Neural progenitor cell (in vitro differentiated cells): ENCODE data around the gene ALDH1L1. TPM values are rescaled to one million over a fixed set of nuclear protein-coding genes. Genes with fewer than 3 reads are reported as not detected.
A peak's percentile ranks its signal among the peaks of the same experiment; 100 is the strongest.

Source experiments
- DNase-seq: peaks from one replicate; pipeline ENCODE4 v3.0.0-alpha.2; 2016; ENCODE audit warnings: low spot score
- H2AFZ ChIP-seq: fragments of 200-600 bp; sonication (generic); replicated peaks from 2 replicates; pipeline ENCODE4 v1.6.1; 2016; ENCODE audit warnings: antibody characterized with exemption
- H3F3A ChIP-seq: fragments of 200-600 bp; sonication (generic); 2 replicates; pipeline ENCODE4 v1.6.1; 2016; ENCODE audit warnings: antibody characterized with exemption, low read depth
- H3K27ac ChIP-seq: fragments of 200-600 bp; sonication (generic); 2 replicates; pipeline ENCODE4 v1.5.1; 2016; ENCODE audit warnings: mild to moderate bottlenecking
- H3K27me3 ChIP-seq: fragments of 200-600 bp; sonication (generic); 2 replicates; pipeline ENCODE4 v1.6.1; 2016; ENCODE audit warnings: mild to moderate bottlenecking, moderate library complexity
- H3K36me3 ChIP-seq: fragments of 200-600 bp; sonication (generic); 2 replicates; pipeline ENCODE4 v1.5.1; 2016
- H3K4me1 ChIP-seq: fragments of 200-600 bp; sonication (generic); 2 replicates; pipeline ENCODE4 v1.6.1; 2016; ENCODE audit warnings: mixed run types
- H3K4me2 ChIP-seq: fragments of 200-600 bp; sonication (generic); 2 replicates; pipeline ENCODE4 v1.6.1; 2016
- H3K4me3 ChIP-seq: fragments of 200-600 bp; sonication (generic); 2 replicates; pipeline ENCODE4 v1.5.1; 2016
- H3K79me2 ChIP-seq: fragments of 200-600 bp; sonication (generic); 2 replicates; pipeline ENCODE4 v1.6.1; 2016; ENCODE audit warnings: low read depth
- H3K9ac ChIP-seq: fragments of 200-600 bp; sonication (generic); 2 replicates; pipeline ENCODE4 v1.6.1; 2016
- H3K9me3 ChIP-seq: fragments of 200-600 bp; sonication (generic); 2 replicates; pipeline ENCODE4 v1.5.1; 2016; ENCODE audit warnings: low read depth
- H4K20me1 ChIP-seq: fragments of 200-600 bp; sonication (generic); 2 replicates; pipeline ENCODE4 v1.6.1; 2016; ENCODE audit warnings: low read depth
- H3K27ac Mint-ChIP-seq: 3 replicates; pipeline ENCODE4 v1.8.0; 2021; ENCODE audit warnings: mixed read lengths
- H3K27me3 Mint-ChIP-seq: 2 replicates; pipeline ENCODE4 v1.8.0; 2022; ENCODE audit warnings: low read depth, mild to moderate bottlenecking, inconsistent platforms, moderate library complexity, mixed read lengths; ENCODE audit not compliant: insufficient read depth
- H3K36me3 Mint-ChIP-seq: 3 replicates; pipeline ENCODE4 v1.8.0; 2021; ENCODE audit warnings: mixed read lengths
- H3K4me1 Mint-ChIP-seq: 3 replicates; pipeline ENCODE4 v1.8.0; 2021; ENCODE audit warnings: mixed read lengths
- H3K4me3 Mint-ChIP-seq: 3 replicates; pipeline ENCODE4 v1.8.0; 2021; ENCODE audit warnings: mild to moderate bottlenecking, moderate library complexity, mixed read lengths
- H3K9me3 Mint-ChIP-seq: 3 replicates; pipeline ENCODE4 v1.8.0; 2020; ENCODE audit warnings: mixed read lengths
- EZH2 ChIP-seq: fragments of 200-600 bp; sonication (generic); IDR thresholded peaks from 2 replicates; pipeline ENCODE4 v1.6.1; 2017; ENCODE audit warnings: antibody characterized with exemption, mild to moderate bottlenecking, moderate library complexity
- EZH2phosphoT487 ChIP-seq: fragments of 200-600 bp; sonication (generic); IDR thresholded peaks from 2 replicates; pipeline ENCODE4 v1.6.1; 2017; ENCODE audit warnings: antibody characterized with exemption
- total RNA-seq: library from RNA; depleted of rRNA; stranded (reverse); fragments of >200 nt; gene quantifications from 2 replicates; pipeline ENCODE4 v1.2.3, GENCODE V29; 2015; ENCODE audit warnings: low replicate concordance
- TF ChIP-seq, protein P1 (sequence below): fragments of 200-600 bp; sonication (generic); IDR thresholded peaks from 2 replicates; pipeline ENCODE4 v1.5.1; 2017; ENCODE audit warnings: antibody characterized with exemption, mild to moderate bottlenecking

ALDH1L1 gene
- total RNA-seq, 1 donor from 2014 or later: 0.60 TPM

DNA sequence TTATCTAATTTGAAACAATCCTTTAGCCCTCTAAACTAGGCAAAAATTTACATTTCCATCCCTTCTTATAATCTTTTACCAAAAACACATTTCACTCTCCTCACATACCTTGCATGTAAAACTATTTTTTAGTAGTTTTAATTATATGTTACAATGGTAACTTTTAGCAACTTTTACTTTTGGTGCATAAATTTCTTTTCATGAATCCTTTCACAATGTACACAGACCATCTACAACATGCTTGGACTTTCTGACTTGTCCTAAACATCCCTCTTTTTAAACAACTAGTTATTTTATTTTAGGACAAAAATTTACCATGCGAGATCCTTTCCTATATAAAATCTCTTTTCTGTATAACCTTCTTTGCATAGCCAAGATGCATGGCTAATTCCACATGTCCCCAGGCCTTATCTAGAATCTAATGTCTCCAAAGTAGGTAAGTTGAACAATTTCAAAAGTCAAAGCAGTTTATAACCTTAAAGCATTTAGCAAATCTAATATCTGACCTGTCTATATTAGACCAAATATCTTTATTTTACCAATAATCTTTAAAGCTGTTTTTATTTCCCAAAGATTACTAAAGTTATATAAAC, 14.4 kb upstream of the ALDH1L1 start:
- Histone ChIP-seq H3K27ac (no peak overlapping the region), H3K9ac (no peak overlapping the region), H3K4me1 (no peaks in the 10 kb centered on the region), H3K36me3 (peaks cover 10% of the 10 kb centered on the region), H2AFZ (no peak overlapping the region), H3K79me2 (no peaks in the 10 kb centered on the region), H3K27me3 (no peaks in the 10 kb centered on the region), H4K20me1 (no peaks in the 10 kb centered on the region), H3K4me2 (no peak overlapping the region), H3K4me3 (no peak overlapping the region), H3F3A (no peaks in the 10 kb centered on the region), H3K9me3 (peaks cover 26% of the 10 kb centered on the region)
- no peak overlapping the region for H3K27ac Mint-ChIP-seq
- H3K4me3 Mint-ChIP-seq: no peak overlapping the region
- TF ChIP-seq, protein P1, sequence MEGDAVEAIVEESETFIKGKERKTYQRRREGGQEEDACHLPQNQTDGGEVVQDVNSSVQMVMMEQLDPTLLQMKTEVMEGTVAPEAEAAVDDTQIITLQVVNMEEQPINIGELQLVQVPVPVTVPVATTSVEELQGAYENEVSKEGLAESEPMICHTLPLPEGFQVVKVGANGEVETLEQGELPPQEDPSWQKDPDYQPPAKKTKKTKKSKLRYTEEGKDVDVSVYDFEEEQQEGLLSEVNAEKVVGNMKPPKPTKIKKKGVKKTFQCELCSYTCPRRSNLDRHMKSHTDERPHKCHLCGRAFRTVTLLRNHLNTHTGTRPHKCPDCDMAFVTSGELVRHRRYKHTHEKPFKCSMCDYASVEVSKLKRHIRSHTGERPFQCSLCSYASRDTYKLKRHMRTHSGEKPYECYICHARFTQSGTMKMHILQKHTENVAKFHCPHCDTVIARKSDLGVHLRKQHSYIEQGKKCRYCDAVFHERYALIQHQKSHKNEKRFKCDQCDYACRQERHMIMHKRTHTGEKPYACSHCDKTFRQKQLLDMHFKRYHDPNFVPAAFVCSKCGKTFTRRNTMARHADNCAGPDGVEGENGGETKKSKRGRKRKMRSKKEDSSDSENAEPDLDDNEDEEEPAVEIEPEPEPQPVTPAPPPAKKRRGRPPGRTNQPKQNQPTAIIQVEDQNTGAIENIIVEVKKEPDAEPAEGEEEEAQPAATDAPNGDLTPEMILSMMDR: no peak
- no peak for TF ChIP-seq EZH2
- no peak for TF ChIP-seq EZH2phosphoT487
- no peaks in the 10 kb centered on the region for H3K4me1 Mint-ChIP-seq
- peaks cover 3% of the 10 kb centered on the region for H3K27me3 Mint-ChIP-seq
- peaks cover 32% of the 10 kb centered on the region for H3K9me3 Mint-ChIP-seq
- peak; percentile 68 for DNase-seq
- H3K36me3 Mint-ChIP-seq: no peaks in the 10 kb centered on the region

DNA sequence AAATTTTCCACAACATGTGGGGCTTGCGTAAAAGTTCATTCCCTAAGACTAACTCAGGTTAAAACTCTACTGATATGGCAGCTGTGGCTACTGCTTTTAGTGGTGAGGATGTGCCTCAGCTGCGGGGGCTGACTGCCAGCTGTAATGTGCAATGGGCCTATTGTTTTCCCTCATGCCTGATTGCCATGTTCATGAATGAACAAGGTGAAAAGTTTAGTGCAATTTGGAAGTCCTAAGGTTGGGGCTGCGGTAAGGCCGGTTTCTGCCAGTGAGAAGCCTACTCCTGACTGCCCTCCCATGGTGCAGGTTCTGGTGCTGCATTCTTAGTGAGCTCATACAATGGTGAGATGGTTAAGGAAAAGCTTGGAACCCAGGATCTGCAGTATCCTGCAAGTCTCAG, 10.9 kb upstream of the ALDH1L1 start:
- H3K9me3 ChIP-seq: peaks cover 26% of the 10 kb centered on the region
- Mint-ChIP-seq H3K27me3 (peaks cover 7% of the 10 kb centered on the region), H3K4me1 (no peaks in the 10 kb centered on the region), H3K9me3 (peaks cover 20% of the 10 kb centered on the region), H3K36me3 (no peaks in the 10 kb centered on the region), H3K27ac (no peak overlapping the region), H3K4me3 (no peak overlapping the region)
- H3K27ac ChIP-seq: no peak overlapping the region
- no peaks in the 10 kb centered on the region for H3F3A ChIP-seq
- no peak overlapping the region for H3K4me2 ChIP-seq
- no peak for DNase-seq
- TF ChIP-seq, protein P1: no peak
- TF ChIP-seq EZH2phosphoT487 (no peak), EZH2 (no peak)
- H4K20me1 ChIP-seq: no peaks in the 10 kb centered on the region
- H3K4me3 ChIP-seq: no peak overlapping the region
- no peaks in the 10 kb centered on the region for H3K27me3 ChIP-seq
- H3K9ac ChIP-seq: no peak overlapping the region
- no peaks in the 10 kb centered on the region for H3K79me2 ChIP-seq
- H2AFZ ChIP-seq: no peak overlapping the region
- peaks cover 10% of the 10 kb centered on the region for H3K36me3 ChIP-seq
- H3K4me1 ChIP-seq: no peaks in the 10 kb centered on the region

DNA sequence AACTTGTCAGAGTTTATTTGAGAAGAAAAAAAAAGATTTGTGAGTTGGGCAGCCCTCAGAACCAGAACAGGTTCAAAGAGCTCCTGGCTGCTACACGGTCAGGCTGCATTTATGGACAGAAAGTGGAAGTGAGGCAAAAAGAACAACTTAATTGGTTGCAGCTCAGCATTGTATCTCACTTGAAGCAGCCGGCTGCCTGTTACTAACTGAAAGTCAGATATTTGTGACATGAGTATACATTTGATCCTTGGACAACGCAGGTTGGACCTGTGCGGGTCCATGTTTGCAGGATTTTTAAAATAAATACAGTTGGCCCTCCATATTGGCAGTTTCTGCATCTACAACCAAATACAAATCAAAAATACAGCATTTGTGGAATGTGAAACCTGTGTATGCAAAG, 7.5 kb upstream of the ALDH1L1 start:
- no peak overlapping the region for H3K27ac Mint-ChIP-seq
- Histone ChIP-seq H3K9ac (no peak overlapping the region), H3K4me3 (no peak overlapping the region), H2AFZ (no peak overlapping the region), H3F3A (no peaks in the 10 kb centered on the region), H4K20me1 (no peaks in the 10 kb centered on the region), H3K9me3 (peaks cover 2% of the 10 kb centered on the region), H3K4me1 (no peaks in the 10 kb centered on the region), H3K4me2 (no peak overlapping the region), H3K27ac (no peak overlapping the region), H3K36me3 (no peaks in the 10 kb centered on the region), H3K79me2 (no peaks in the 10 kb centered on the region), H3K27me3 (peaks cover 5% of the 10 kb centered on the region)
- H3K27me3 Mint-ChIP-seq: peaks cover 13% of the 10 kb centered on the region
- no peak overlapping the region for H3K4me3 Mint-ChIP-seq
- H3K36me3 Mint-ChIP-seq: no peaks in the 10 kb centered on the region
- DNase-seq: no peak
- peaks cover 3% of the 10 kb centered on the region for H3K4me1 Mint-ChIP-seq
- H3K9me3 Mint-ChIP-seq: peaks cover 11% of the 10 kb centered on the region
- TF ChIP-seq, protein P1: no peak
- TF ChIP-seq EZH2phosphoT487 (no peak), EZH2 (no peak)
